ENCODE data around the gene ARSG.

GRCh38 chr17:68443972-68444464 lies 152.7 kb downstream of the ARSG start:
- TF ChIP-seq CTCF (IDR thresholded peaks at IDR 0.05): no peak
- TF ChIP-seq POLR2AphosphoS5 (IDR thresholded peaks at IDR 0.05): no peak
